ENCODE measurements around the gene RAB9A. TPM values are rescaled to one million over a fixed set of nuclear protein-coding genes. Genes with fewer than 3 reads are reported as not detected.

The RAB9A gene
- total and polyA plus RNA-seq, 10 of the 15 experiments (the other 5 are each of a cell fraction or from before 2014, with no cell fraction given), result 42.1 to 142 (median 49.9) TPM

DNA sequence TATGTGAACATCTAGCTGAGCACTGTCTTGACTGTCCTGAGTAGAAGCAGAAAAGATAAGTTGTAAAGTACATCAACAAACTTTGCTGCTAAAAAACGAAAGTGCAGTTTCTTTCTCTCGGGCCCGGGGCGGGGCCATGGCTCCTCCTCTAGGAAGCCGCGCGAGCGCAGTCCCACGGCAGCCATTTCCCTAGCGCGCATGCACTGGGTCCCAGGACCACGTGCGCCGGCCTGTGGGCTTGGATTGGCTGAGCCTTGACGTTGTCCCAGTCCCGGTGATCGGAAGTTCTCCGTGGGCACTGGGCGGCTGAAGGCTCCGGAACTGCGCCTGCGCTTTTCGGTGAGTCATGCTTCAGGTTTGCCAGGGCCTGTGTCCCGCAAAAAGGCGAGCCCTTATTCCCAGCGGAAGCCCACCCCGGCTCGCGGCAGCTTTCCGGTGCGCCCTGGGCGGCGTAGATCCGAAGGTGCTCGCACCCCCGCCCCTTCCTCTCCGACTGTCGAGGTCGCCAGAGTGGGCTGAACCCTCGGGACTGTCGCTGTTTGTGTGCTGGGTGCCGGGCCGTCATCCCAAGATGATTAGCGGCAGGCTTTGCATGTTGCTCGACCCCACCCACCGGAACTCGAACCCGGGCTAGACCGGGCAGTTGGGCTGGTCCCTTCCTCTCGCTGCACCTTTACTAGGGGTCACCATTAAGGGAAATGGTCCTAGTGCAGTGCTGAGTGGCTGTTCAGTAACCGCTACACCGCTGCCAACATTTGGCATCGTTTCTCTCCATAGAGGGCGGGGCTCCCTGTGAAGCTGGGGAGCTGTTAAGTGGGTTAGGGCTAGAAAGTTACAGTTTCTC is 35.9 kb upstream of the RAB9A start, which contains the start of gene TCEANC (continued):
- no peak for TF ChIP-seq SRF (IDR thresholded peaks at IDR 0.05; ENCODE audit: low read depth in 2 of 2, low read length in 2 of 2)
- TF ChIP-seq, protein P1, sequence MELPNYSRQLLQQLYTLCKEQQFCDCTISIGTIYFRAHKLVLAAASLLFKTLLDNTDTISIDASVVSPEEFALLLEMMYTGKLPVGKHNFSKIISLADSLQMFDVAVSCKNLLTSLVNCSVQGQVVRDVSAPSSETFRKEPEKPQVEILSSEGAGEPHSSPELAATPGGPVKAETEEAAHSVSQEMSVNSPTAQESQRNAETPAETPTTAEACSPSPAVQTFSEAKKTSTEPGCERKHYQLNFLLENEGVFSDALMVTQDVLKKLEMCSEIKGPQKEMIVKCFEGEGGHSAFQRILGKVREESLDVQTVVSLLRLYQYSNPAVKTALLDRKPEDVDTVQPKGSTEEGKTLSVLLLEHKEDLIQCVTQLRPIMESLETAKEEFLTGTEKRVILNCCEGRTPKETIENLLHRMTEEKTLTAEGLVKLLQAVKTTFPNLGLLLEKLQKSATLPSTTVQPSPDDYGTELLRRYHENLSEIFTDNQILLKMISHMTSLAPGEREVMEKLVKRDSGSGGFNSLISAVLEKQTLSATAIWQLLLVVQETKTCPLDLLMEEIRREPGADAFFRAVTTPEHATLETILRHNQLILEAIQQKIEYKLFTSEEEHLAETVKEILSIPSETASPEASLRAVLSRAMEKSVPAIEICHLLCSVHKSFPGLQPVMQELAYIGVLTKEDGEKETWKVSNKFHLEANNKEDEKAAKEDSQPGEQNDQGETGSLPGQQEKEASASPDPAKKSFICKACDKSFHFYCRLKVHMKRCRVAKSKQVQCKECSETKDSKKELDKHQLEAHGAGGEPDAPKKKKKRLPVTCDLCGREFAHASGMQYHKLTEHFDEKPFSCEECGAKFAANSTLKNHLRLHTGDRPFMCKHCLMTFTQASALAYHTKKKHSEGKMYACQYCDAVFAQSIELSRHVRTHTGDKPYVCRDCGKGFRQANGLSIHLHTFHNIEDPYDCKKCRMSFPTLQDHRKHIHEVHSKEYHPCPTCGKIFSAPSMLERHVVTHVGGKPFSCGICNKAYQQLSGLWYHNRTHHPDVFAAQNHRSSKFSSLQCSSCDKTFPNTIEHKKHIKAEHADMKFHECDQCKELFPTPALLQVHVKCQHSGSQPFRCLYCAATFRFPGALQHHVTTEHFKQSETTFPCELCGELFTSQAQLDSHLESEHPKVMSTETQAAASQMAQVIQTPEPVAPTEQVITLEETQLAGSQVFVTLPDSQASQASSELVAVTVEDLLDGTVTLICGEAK (IDR thresholded peaks at IDR 0.05; ENCODE audit: borderline replicate concordance), result peak; percentile 69
- no peak for TF ChIP-seq ZNF207 (IDR thresholded peaks at IDR 0.05; ENCODE audit: borderline replicate concordance)
- TF ChIP-seq KDM1A (IDR thresholded peaks at IDR 0.05; ENCODE audit: borderline replicate concordance), result no peak

DNA sequence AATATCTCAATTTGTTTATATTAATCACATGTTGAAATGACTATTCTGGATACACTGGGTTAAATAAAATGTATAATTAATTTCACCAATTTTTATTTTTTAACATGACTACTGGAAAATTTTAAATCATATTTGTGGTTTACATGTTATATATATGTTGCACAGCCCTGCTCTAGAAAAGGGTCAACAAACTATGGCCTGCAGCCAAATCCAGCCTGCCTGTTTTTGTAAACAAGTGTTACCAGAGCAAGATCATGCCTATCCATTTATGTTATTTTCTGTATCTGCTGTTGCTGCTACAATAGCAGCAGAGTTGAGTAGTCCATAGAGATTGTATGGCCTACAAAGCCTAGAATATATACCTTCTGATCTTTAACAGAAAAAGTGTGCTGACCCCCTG is 34.8 kb upstream of the RAB9A start:
- no peaks in the 10 kb centered on the region for H4K20me1 ChIP-seq (ENCODE audit: control insufficient read depth, insufficient read depth)
- peak overlapping the region; percentile 95 for H3K4me2 ChIP-seq (ENCODE audit: control insufficient read depth, insufficient read depth)
- H3K9me3 ChIP-seq (replicated peaks; ENCODE audit: control insufficient read depth, insufficient read depth, low read length), result no peaks in the 10 kb centered on the region
- ChIA-PET POLR2A (interaction anchor here (1.6 kb wide), 1 partner anchor 42 kb away, joined by 7 read pairs; no protein-coding TSS in a partner anchor), RAD21 (ENCODE audit: unreplicated experiment) (interaction anchor here (1.0 to 1.6 kb wide), 4 partner anchors 39 to 375 kb away, joined by 3 to 4 read pairs (median 3); no protein-coding TSS in a partner anchor), CTCF (interaction anchor here (1.0 to 1.5 kb wide), 4 partner anchors 79 to 378 kb away, joined by 3 to 5 read pairs (median 4); no protein-coding TSS in a partner anchor), SMC1A (ENCODE audit: uncharacterized antibody, unreplicated experiment) (interaction anchor here (1.0 to 2.3 kb wide), 4 partner anchors 38 to 378 kb away, joined by 3 to 9 read pairs (median 5); no protein-coding TSS in a partner anchor)
- no peak for FAIRE-seq
- in situ Hi-C loops (cut with MboI) (loop anchor here (5.0 to 25.0 kb wide), 3 partner anchors 149 to 692 kb away; no protein-coding TSS in a partner anchor), intact Hi-C loops (cut with micrococcal nuclease; ENCODE audit: unreplicated experiment) (loop anchor here (5.0 to 10.0 kb wide), 2 partner anchors 198 to 399 kb away; no protein-coding TSS in a partner anchor)
- peak overlapping the region; percentile 73; the same call in 1 of the 2 replicates for H3K9ac ChIP-seq (ENCODE audit: control insufficient read depth, insufficient read depth, low read length)
- no TSS peak for BruUV-seq (replicated peaks)
- H3K4me1 ChIP-seq (ENCODE audit: control insufficient read depth, insufficient read depth, low read length), result peaks cover 10% of the 10 kb centered on the region
- peak overlapping the region; percentile 76; the same call in 1 of the 2 replicates for H3K4me3 ChIP-seq
- H2AFZ ChIP-seq (ENCODE audit: control insufficient read depth, low read depth, low read length), result no peak overlapping the region
- no peaks in the 10 kb centered on the region for H3K27me3 ChIP-seq (replicated peaks in 1 of 2; ENCODE audit: control insufficient read depth in 2 of 2, insufficient read depth in 2 of 2, low read length in 1 of 2)
- DNase-seq (ENCODE audit: low read depth, low spot score), result no peak
- peak overlapping the region; percentile 71; the same call in 1 of the 2 replicates for H3K27ac ChIP-seq (ENCODE audit: control insufficient read depth, insufficient read depth)
- H3K79me2 ChIP-seq (ENCODE audit: control insufficient read depth, insufficient read depth, low read length), result peaks cover 10% of the 10 kb centered on the region
- ATAC-seq, result no peak
- no peaks in the 10 kb centered on the region for H3K36me3 ChIP-seq (ENCODE audit: control insufficient read depth in 2 of 2, insufficient read depth in 2 of 2, low read length in 1 of 2)
- TF ChIP-seq GABPA (IDR thresholded peaks at IDR 0.05; ENCODE audit: low read depth), result no peak
- TF ChIP-seq, protein P2, sequence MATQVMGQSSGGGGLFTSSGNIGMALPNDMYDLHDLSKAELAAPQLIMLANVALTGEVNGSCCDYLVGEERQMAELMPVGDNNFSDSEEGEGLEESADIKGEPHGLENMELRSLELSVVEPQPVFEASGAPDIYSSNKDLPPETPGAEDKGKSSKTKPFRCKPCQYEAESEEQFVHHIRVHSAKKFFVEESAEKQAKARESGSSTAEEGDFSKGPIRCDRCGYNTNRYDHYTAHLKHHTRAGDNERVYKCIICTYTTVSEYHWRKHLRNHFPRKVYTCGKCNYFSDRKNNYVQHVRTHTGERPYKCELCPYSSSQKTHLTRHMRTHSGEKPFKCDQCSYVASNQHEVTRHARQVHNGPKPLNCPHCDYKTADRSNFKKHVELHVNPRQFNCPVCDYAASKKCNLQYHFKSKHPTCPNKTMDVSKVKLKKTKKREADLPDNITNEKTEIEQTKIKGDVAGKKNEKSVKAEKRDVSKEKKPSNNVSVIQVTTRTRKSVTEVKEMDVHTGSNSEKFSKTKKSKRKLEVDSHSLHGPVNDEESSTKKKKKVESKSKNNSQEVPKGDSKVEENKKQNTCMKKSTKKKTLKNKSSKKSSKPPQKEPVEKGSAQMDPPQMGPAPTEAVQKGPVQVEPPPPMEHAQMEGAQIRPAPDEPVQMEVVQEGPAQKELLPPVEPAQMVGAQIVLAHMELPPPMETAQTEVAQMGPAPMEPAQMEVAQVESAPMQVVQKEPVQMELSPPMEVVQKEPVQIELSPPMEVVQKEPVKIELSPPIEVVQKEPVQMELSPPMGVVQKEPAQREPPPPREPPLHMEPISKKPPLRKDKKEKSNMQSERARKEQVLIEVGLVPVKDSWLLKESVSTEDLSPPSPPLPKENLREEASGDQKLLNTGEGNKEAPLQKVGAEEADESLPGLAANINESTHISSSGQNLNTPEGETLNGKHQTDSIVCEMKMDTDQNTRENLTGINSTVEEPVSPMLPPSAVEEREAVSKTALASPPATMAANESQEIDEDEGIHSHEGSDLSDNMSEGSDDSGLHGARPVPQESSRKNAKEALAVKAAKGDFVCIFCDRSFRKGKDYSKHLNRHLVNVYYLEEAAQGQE (IDR thresholded peaks at IDR 0.05; ENCODE audit: low read depth, low read length), result no peak
- TF ChIP-seq, protein P3, sequence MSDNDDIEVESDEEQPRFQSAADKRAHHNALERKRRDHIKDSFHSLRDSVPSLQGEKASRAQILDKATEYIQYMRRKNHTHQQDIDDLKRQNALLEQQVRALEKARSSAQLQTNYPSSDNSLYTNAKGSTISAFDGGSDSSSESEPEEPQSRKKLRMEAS (IDR thresholded peaks at IDR 0.05; ENCODE audit: low read depth, low read length), result no peak
- TF ChIP-seq, protein P4, sequence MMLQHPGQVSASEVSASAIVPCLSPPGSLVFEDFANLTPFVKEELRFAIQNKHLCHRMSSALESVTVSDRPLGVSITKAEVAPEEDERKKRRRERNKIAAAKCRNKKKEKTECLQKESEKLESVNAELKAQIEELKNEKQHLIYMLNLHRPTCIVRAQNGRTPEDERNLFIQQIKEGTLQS (IDR thresholded peaks at IDR 0.05; ENCODE audit: borderline replicate concordance, extremely low read depth, low read depth, low read length), result no peak
